ENCODE measurements around the gene LPCAT1. TPM values are rescaled to one million over a fixed set of nuclear protein-coding genes. Genes with fewer than 3 reads are reported as not detected.
A peak's percentile ranks its signal among the peaks of the same experiment; 100 is the strongest.

Gene LPCAT1
- total RNA-seq, 6 experiments from 2014 or later, result 37.5 to 53.5 (median 44.1) TPM

GRCh38 chr5:1480217-1480616 is 43.5 kb downstream of the LPCAT1 start:
- no peak overlapping the region for H3K27ac Mint-ChIP-seq
- peaks cover 5% of the 10 kb centered on the region for H3K27me3 Mint-ChIP-seq (ENCODE audit: insufficient read depth)
- DNase-seq, result no peak
- H3K4me1 Mint-ChIP-seq (ENCODE audit: low read depth), result no peaks in the 10 kb centered on the region
- TF ChIP-seq CTCF (IDR thresholded peaks at IDR 0.05), result no peak
- peaks cover 13% of the 10 kb centered on the region for H3K36me3 Mint-ChIP-seq (ENCODE audit: low read depth)
- H3K4me3 Mint-ChIP-seq, result no peak overlapping the region
- no peaks in the 10 kb centered on the region for H3K9me3 Mint-ChIP-seq

- H3K27me3 Mint-ChIP-seq (ENCODE audit: insufficient read depth), result peaks cover 5% of the 10 kb centered on the region
- H3K36me3 Mint-ChIP-seq (ENCODE audit: low read depth), result peaks cover 15% of the 10 kb centered on the region
- no peak overlapping the region for H3K27ac Mint-ChIP-seq
- H3K4me3 Mint-ChIP-seq, result no peak overlapping the region
- DNase-seq, result no peak
- TF ChIP-seq CTCF (IDR thresholded peaks at IDR 0.05), result peak; percentile 85
- H3K4me1 Mint-ChIP-seq (ENCODE audit: low read depth), result no peaks in the 10 kb centered on the region
- no peaks in the 10 kb centered on the region for H3K9me3 Mint-ChIP-seq
Observed at GRCh38 chr5:1479581-1480188, 44.1 kb downstream of the LPCAT1 start.

- Mint-ChIP-seq H3K36me3 (ENCODE audit: low read depth) (peaks cover 17% of the 10 kb centered on the region), H3K4me3 (no peak overlapping the region), H3K27ac (no peak overlapping the region), H3K27me3 (ENCODE audit: insufficient read depth) (peaks cover 5% of the 10 kb centered on the region), H3K9me3 (no peaks in the 10 kb centered on the region), H3K4me1 (ENCODE audit: low read depth) (no peaks in the 10 kb centered on the region)
- no peak for DNase-seq
- no peak for TF ChIP-seq CTCF (IDR thresholded peaks at IDR 0.05)
Observed at GRCh38 chr5:1479066-1479465, 44.7 kb downstream of the LPCAT1 start.

- Mint-ChIP-seq H3K4me3 (no peak overlapping the region), H3K27ac (no peak overlapping the region), H3K9me3 (no peaks in the 10 kb centered on the region), H3K4me1 (ENCODE audit: low read depth) (no peaks in the 10 kb centered on the region), H3K36me3 (ENCODE audit: low read depth) (peaks cover 17% of the 10 kb centered on the region), H3K27me3 (ENCODE audit: insufficient read depth) (peaks cover 5% of the 10 kb centered on the region)
- no peak for DNase-seq
- TF ChIP-seq CTCF (IDR thresholded peaks at IDR 0.05), result no peak
Observed at GRCh38 chr5:1478271-1479035, 45.3 kb downstream of the LPCAT1 start.

- Mint-ChIP-seq H3K4me1 (ENCODE audit: low read depth) (no peaks in the 10 kb centered on the region), H3K27ac (no peak overlapping the region), H3K27me3 (ENCODE audit: insufficient read depth) (peaks cover 5% of the 10 kb centered on the region), H3K9me3 (no peaks in the 10 kb centered on the region), H3K36me3 (ENCODE audit: low read depth) (peaks cover 21% of the 10 kb centered on the region), H3K4me3 (no peak overlapping the region)
- TF ChIP-seq CTCF (IDR thresholded peaks at IDR 0.05), result no peak
- DNase-seq, result no peak
Observed at GRCh38 chr5:1477341-1477740, 46.4 kb downstream of the LPCAT1 start.
